H1 (cell line): ENCODE results near the gene GBP4. TPM values are rescaled to one million over a fixed set of nuclear protein-coding genes. Genes with fewer than 3 reads are reported as not detected.
A peak's percentile ranks its signal among the peaks of the same experiment; 100 is the strongest.

Experiments used
- CTCF ChIA-PET: fragments of 300-600 bp; sonication (Branson Sonifier 250); formaldehyde crosslinking; loops from one replicate; lab custom pipeline; 2021; ENCODE audit not compliant: partially characterized antibody; lab: Charles Lee
- POLR2A ChIA-PET: fragments of 300-600 bp; sonication (Branson Sonifier 250); formaldehyde crosslinking; loops from one replicate; lab custom pipeline; 2021; ENCODE audit warnings: inconsistent platforms; ENCODE audit not compliant: partially characterized antibody; lab: Charles Lee
- DNase-seq, 2 experiments: peaks; one replicate each; pipeline versions ENCODE4 v3.0.0 to v3.0.0-alpha.2; 2010 to 2022; ENCODE audit warnings: low spot score in 2 of 2, low read depth in 1 of 2, mixed read lengths in 1 of 2
- FAIRE-seq: peaks from 2 replicates; lab custom pipeline; 2011; peaks lifted over from hg19 to GRCh38; lab: Jason Lieb, UNC
- H2AFZ ChIP-seq: 2 replicates; pipeline ENCODE4 v1.8.1; 2012; ENCODE audit warnings: low read length, inconsistent platforms
- H2AK5ac ChIP-seq: 2 replicates; pipeline ENCODE4 v1.6.1; 2013; ENCODE audit warnings: low read depth, low read length
- H2BK120ac ChIP-seq: replicated peaks from 2 replicates; pipeline ENCODE3; 2013; ENCODE audit warnings: low read depth, low read length, inconsistent platforms
- H2BK12ac ChIP-seq: 2 replicates; pipeline ENCODE4 v1.6.1; 2013; ENCODE audit warnings: low read depth, low read length
- H2BK15ac ChIP-seq: 2 replicates; pipeline ENCODE4 v1.6.1; 2013; ENCODE audit warnings: low read length
- H2BK20ac ChIP-seq: 2 replicates; pipeline ENCODE4 v1.6.1; 2013; ENCODE audit warnings: low read length
- H2BK5ac ChIP-seq: 2 replicates; pipeline ENCODE4 v1.6.1; 2013; ENCODE audit warnings: low read depth, low read length
- H3K14ac ChIP-seq: 2 replicates; pipeline ENCODE4 v1.6.1; 2013; ENCODE audit warnings: inconsistent platforms; ENCODE audit not compliant: insufficient read length
- H3K18ac ChIP-seq: 2 replicates; pipeline ENCODE4 v1.6.1; 2013; ENCODE audit warnings: low read length; ENCODE audit errors: extremely low read depth
- H3K23ac ChIP-seq: 2 replicates; pipeline ENCODE4 v1.6.1; 2013; ENCODE audit warnings: inconsistent platforms; ENCODE audit not compliant: insufficient read length
- H3K23me2 ChIP-seq: 2 replicates; pipeline ENCODE4 v1.6.1; 2013; ENCODE audit warnings: low read depth, low read length
- H3K27ac ChIP-seq: 2 replicates; pipeline ENCODE4 v1.6.1; 2011; ENCODE audit warnings: low read depth, low read length, inconsistent platforms
- H3K27me3 ChIP-seq, 4 experiments: replicated peaks in 1 of 4; 1 replicate in 1 of 4; 2 replicates in 3 of 4; pipeline versions ENCODE4 v1.6.1 to v1.8.1; 2011 to 2013; ENCODE audit warnings: low read length in 3 of 4, mild to moderate bottlenecking in 3 of 4, inconsistent platforms in 2 of 4, mixed read lengths in 2 of 4, moderate library complexity in 1 of 4; ENCODE audit not compliant: control insufficient read depth in 3 of 4, insufficient read depth in 3 of 4; ENCODE audit errors: extremely low read depth in 1 of 4
- H3K36me3 ChIP-seq, 4 experiments: 2 replicates each; pipeline versions ENCODE4 v1.6.1 to v1.8.1; 2011 to 2013; ENCODE audit warnings: mild to moderate bottlenecking in 4 of 4, low read length in 3 of 4, moderate library complexity in 2 of 4, control low read depth in 1 of 4, inconsistent platforms in 1 of 4; ENCODE audit not compliant: insufficient read depth in 4 of 4, control insufficient read depth in 2 of 4
- H3K4ac ChIP-seq: replicated peaks from 2 replicates; pipeline ENCODE3; 2013; ENCODE audit warnings: low read length, low read depth, mixed read lengths, inconsistent platforms; ENCODE audit not compliant: insufficient read length
- H3K4me1 ChIP-seq, 4 experiments: replicated peaks in 1 of 4; 1 replicate in 1 of 4; 2 replicates in 3 of 4; pipeline versions ENCODE4 v1.6.1 to v1.8.1; 2011 to 2013; ENCODE audit warnings: low read length in 3 of 4, inconsistent platforms in 2 of 4, mixed read lengths in 1 of 4; ENCODE audit not compliant: insufficient read depth in 4 of 4, control insufficient read depth in 3 of 4
- H3K4me2 ChIP-seq, 2 experiments: 2 replicates each; pipeline versions ENCODE4 v1.6.1 to v1.8.1; 2011 to 2013; ENCODE audit warnings: low read depth in 2 of 2, low read length in 2 of 2, control low read depth in 1 of 2, inconsistent platforms in 1 of 2, mild to moderate bottlenecking in 1 of 2; ENCODE audit not compliant: insufficient read depth in 1 of 2
- H3K4me3 ChIP-seq, 4 experiments: fragments of 200-600, 300-600 bp in 1 of 4; sonication (generic), shearing (Covaris generic), sonication (Bioruptor Twin) in 1 of 4; 2 replicates each; pipeline versions ENCODE4 v1.5.1 to v1.8.1; 2011 to 2016; ENCODE audit warnings: low read length in 4 of 4, low read depth in 3 of 4, control low read depth in 2 of 4, inconsistent platforms in 2 of 4, mild to moderate bottlenecking in 2 of 4, mixed read lengths in 1 of 4, moderate library complexity in 1 of 4; ENCODE audit not compliant: insufficient read depth in 2 of 4; ENCODE audit errors: extremely low read depth in 1 of 4
- H3K56ac ChIP-seq: replicated peaks from 2 replicates; pipeline ENCODE3; 2013; ENCODE audit warnings: low read depth, mild to moderate bottlenecking, mixed read lengths, low read length, inconsistent platforms; ENCODE audit not compliant: insufficient read length
- H3K79me1 ChIP-seq: 2 replicates; pipeline ENCODE4 v1.6.1; 2013; ENCODE audit warnings: low read depth, low read length, control low read depth
- H3K79me2 ChIP-seq, 2 experiments: 2 replicates each; pipeline versions ENCODE4 v1.6.1 to v1.8.1; 2012 to 2013; ENCODE audit warnings: low read length in 2 of 2, mild to moderate bottlenecking in 2 of 2, inconsistent platforms in 1 of 2; ENCODE audit not compliant: insufficient read depth in 2 of 2, control insufficient read depth in 1 of 2
- H3K9ac ChIP-seq, 4 experiments: replicated peaks in 1 of 4; 1 replicate in 1 of 4; 2 replicates in 3 of 4; pipeline versions ENCODE4 v1.6.1 to v1.8.1; 2011 to 2013; ENCODE audit warnings: low read depth in 3 of 4, low read length in 3 of 4, control low read depth in 2 of 4, mild to moderate bottlenecking in 2 of 4, moderate library complexity in 2 of 4, inconsistent platforms in 1 of 4; ENCODE audit errors: extremely low read depth in 1 of 4
- H3K9me3 ChIP-seq, 2 experiments: 2 replicates each; pipeline versions ENCODE4 v1.6.1 to v1.8.1; 2012 to 2013; ENCODE audit warnings: mild to moderate bottlenecking in 2 of 2, moderate library complexity in 2 of 2, control low read depth in 1 of 2, inconsistent platforms in 1 of 2, low read depth in 1 of 2, low read length in 1 of 2, mixed read lengths in 1 of 2; ENCODE audit not compliant: insufficient read depth in 2 of 2
- H4K20me1 ChIP-seq, 2 experiments: replicated peaks in 1 of 2; 2 replicates each; pipeline versions ENCODE3 to v1.8.1; 2011 to 2013; ENCODE audit warnings: inconsistent platforms in 2 of 2, low read length in 2 of 2, mild to moderate bottlenecking in 1 of 2; ENCODE audit not compliant: insufficient read depth in 2 of 2, control insufficient read depth in 1 of 2
- H4K5ac ChIP-seq: 2 replicates; pipeline ENCODE4 v1.6.1; 2013; ENCODE audit warnings: low read length, low read depth, mixed read lengths, inconsistent platforms; ENCODE audit not compliant: insufficient read length
- H4K8ac ChIP-seq: 2 replicates; pipeline ENCODE4 v1.8.0; 2013; ENCODE audit warnings: mild to moderate bottlenecking, moderate library complexity, low read length, inconsistent platforms; ENCODE audit not compliant: insufficient read depth; ENCODE audit errors: extremely low read depth
- H4K91ac ChIP-seq: replicated peaks from 2 replicates; pipeline ENCODE3; 2013; ENCODE audit warnings: low read length, mixed read lengths, inconsistent platforms; ENCODE audit not compliant: insufficient read length
- ASH2L ChIP-seq: fragments of 200-600, 300-600 bp; sonication (generic); IDR thresholded peaks from one replicate; pipeline ENCODE4 v1.7.1; 2017; ENCODE audit warnings: low read length
- BACH1 ChIP-seq: IDR thresholded peaks from 2 replicates; pipeline ENCODE4 v1.6.1; 2012; ENCODE audit warnings: low read length, improper control_type of control experiment
- GTF2F1 ChIP-seq: IDR thresholded peaks from 2 replicates; pipeline ENCODE4 v1.6.1; 2012; ENCODE audit warnings: low read depth, low read length, improper control_type of control experiment, borderline replicate concordance
- JUN ChIP-seq: IDR thresholded peaks from 2 replicates; pipeline ENCODE4 v1.6.1; 2011; ENCODE audit warnings: low read depth, mild to moderate bottlenecking, improper control_type of control experiment, low read length
- KDM1A ChIP-seq: fragments of 200-600, 300-600 bp; sonication (generic); IDR thresholded peaks from 2 replicates; pipeline ENCODE4 v1.7.1; 2016; ENCODE audit warnings: mild to moderate bottlenecking, low read length, borderline replicate concordance
- KDM5A ChIP-seq: fragments of 200-600 bp; IDR thresholded peaks from 2 replicates; pipeline ENCODE4 v1.7.1; 2012; ENCODE audit warnings: mild to moderate bottlenecking, low read length, inconsistent platforms, mixed read lengths
- MAFK ChIP-seq: IDR thresholded peaks from 2 replicates; pipeline ENCODE4 v1.6.1; 2012; ENCODE audit warnings: low read depth, mild to moderate bottlenecking, improper control_type of control experiment, low read length
- RBBP5 ChIP-seq: IDR thresholded peaks from 2 replicates; pipeline ENCODE4 v1.7.1; 2012; ENCODE audit warnings: low read depth, mild to moderate bottlenecking, inconsistent platforms, low read length, moderate library complexity, borderline replicate concordance
- RNF2 ChIP-seq: fragments of 200-900, 300-1000 bp; sonication (generic); IDR thresholded peaks from 2 replicates; pipeline ENCODE4 v1.7.1; 2016; ENCODE audit warnings: borderline replicate concordance, low read depth, mild to moderate bottlenecking, antibody characterized with exemption, low read length; ENCODE audit not compliant: poor library complexity, severe bottlenecking; ENCODE audit errors: missing control alignments
- TBP ChIP-seq: IDR thresholded peaks from 2 replicates; pipeline ENCODE4 v1.6.1; 2011; ENCODE audit warnings: low read depth, low read length, improper control_type of control experiment
- TCF12 ChIP-seq: IDR thresholded peaks from 2 replicates; pipeline ENCODE4 v1.6.1; 2011; ENCODE audit warnings: low read depth, mild to moderate bottlenecking, low read length
- TEAD4 ChIP-seq: IDR thresholded peaks from 2 replicates; pipeline ENCODE4 v1.6.1; 2012; ENCODE audit warnings: low read depth, low read length, inconsistent platforms, mixed read lengths
- ZNF274 ChIP-seq: IDR thresholded peaks from 2 replicates; pipeline ENCODE4 v1.7.0; 2012; ENCODE audit warnings: low read length, borderline replicate concordance; ENCODE audit errors: extremely low read depth
- WGBS, 2 experiments: shearing (Covaris generic) in 1 of 2; methylation state at CpG; one replicate each; pipeline versions ENCODE4 v1.1.6 to v1.1.7; 2013 to 2015; ENCODE audit warnings: low lambda C conversion rate in 2 of 2, mixed read lengths in 2 of 2, inconsistent platforms in 1 of 2, low coverage in 1 of 2, missing lambda C conversion rate in 1 of 2; ENCODE audit not compliant: insufficient replicate concordance in 2 of 2, insufficient coverage in 1 of 2, insufficient read length in 1 of 2; ENCODE audit errors: extremely low coverage in 1 of 2, missing lambda C conversion rate in 1 of 2; 5-methylcytosine and 5-hydroxymethylcytosine counted together
- polyA plus RNA-seq, 7 experiments: library from polyadenylated mRNA; depleted of rRNA in 3 of 7; stranded (reverse) in 5 of 7; unstranded in 2 of 7; fragments of >200 nt in 5 of 7; fragments of 200-250 nt in 2 of 7; gene quantifications; 1 replicate in 5 of 7; 2 replicates in 1 of 7; 4 replicates in 1 of 7; pipeline versions ENCODE4 v1.2.1 to v1.2.3, GENCODE V29; 2011 to 2013; ENCODE audit warnings: missing spikeins in 2 of 7, mixed read lengths in 2 of 7
- total RNA-seq: library from RNA; stranded (reverse); fragmentation: NEBNext Ultra II Directional; extraction: Animal tissue kit (Norgen Biotek cat#: 25700); gene quantifications from 2 replicates; pipeline ENCODE4 v1.2.1, GENCODE V29; 2021

GBP4 gene
- total and polyA plus RNA-seq, 2 of the 8 experiments (the other 6 are each of a cell fraction or from before 2014, with no cell fraction given) = 0.02 TPM; not detected in 1

DNA sequence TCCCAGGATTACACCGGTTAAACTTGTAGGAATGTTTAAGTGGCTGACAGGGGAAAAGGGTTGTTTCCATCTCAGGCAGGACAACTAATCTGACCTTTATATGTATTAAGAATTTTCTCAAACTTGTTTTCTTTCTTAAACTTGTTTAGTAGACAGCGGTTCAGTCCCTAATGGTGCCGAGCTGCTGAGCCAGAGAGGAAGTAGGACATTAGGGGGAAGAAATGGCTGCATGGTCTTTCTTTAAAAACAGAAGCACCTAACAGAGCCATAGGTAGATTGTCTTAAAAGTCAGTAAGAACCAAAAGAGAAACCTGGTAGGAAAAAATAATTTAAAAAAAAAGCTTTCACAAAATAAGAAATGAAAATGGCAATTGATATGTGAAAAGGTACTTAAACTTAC, 3.3 kb downstream of the GBP4 start:
- H3K23ac ChIP-seq = no peak overlapping the region
- no peaks in the 10 kb centered on the region for H3K36me3 ChIP-seq
- H4K8ac ChIP-seq = no peak overlapping the region
- no peak overlapping the region for H2BK12ac ChIP-seq
- peak overlapping the region; percentile 36; the same call in 1 of the 2 replicates for H2AFZ ChIP-seq
- H3K56ac ChIP-seq = no peak overlapping the region
- H3K27ac ChIP-seq = no peak overlapping the region
- no peak overlapping the region for H4K5ac ChIP-seq
- no peak for FAIRE-seq
- H2BK15ac ChIP-seq = no peak overlapping the region
- no peak overlapping the region for H3K4me3 ChIP-seq
- H3K9ac ChIP-seq = no peak overlapping the region
- no peaks in the 10 kb centered on the region for H3K79me1 ChIP-seq
- H2AK5ac ChIP-seq = no peak overlapping the region
- H2BK5ac ChIP-seq = no peak overlapping the region
- H3K79me2 ChIP-seq = no peaks in the 10 kb centered on the region
- 88% methylated on average over 3 of the region's 3 CpGs; no CpG with 5 or more reads in 1 of the 2 experiments for WGBS, 2 experiments
- POLR2A ChIA-PET = no interaction called here
- H3K4me2 ChIP-seq = no peak overlapping the region
- H4K20me1 ChIP-seq = no peaks in the 10 kb centered on the region
- TF ChIP-seq BACH1 = no peak
- TF ChIP-seq TCF12 = no peak
- no peak for TF ChIP-seq TEAD4
- no peak for TF ChIP-seq TBP
- TF ChIP-seq MAFK = no peak
- TF ChIP-seq RNF2 = no peak
- no peak for TF ChIP-seq ZNF274
- TF ChIP-seq GTF2F1 = no peak
- TF ChIP-seq KDM1A = no peak
- TF ChIP-seq ASH2L = no peak
- TF ChIP-seq KDM5A = no peak
- no peak for TF ChIP-seq RBBP5
- no peak for TF ChIP-seq JUN
- TF ChIP-seq, all 59 proteins: peak for 0
- Histone ChIP-seq H3K27me3 (no peaks in the 10 kb centered on the region), H2BK120ac (no peak overlapping the region), H4K91ac (no peak overlapping the region), H3K18ac (no peak overlapping the region), H3K4me1 (no peaks in the 10 kb centered on the region), H2BK20ac (no peak overlapping the region), H3K9me3 (no peaks in the 10 kb centered on the region), H3K4ac (no peak overlapping the region), H3K23me2 (no peaks in the 10 kb centered on the region), H3K14ac (no peak overlapping the region)
- CTCF ChIA-PET = no interaction called here
- DNase-seq = no peak
